ENCODE data around the gene OR52D1.

OR52D1 gene

DNA sequence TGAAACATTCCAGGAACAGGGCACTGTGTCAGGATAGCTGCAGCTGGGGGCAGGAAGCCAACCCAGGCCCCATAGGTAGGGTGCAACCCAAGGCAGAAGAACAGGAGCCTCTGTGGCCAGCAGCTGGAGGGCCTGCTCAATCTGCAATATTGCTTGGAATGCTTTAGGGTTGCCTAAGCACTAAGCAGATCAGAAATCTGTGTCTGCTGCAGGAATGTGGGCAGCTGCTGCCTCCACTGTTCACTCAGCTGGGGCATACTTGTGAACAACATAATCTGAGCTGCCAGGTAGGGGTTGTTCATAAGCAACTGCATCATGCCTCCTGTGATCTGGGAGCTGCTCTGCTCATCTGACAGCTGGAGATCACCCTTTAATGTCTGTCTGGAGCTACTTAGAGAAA lies 26.4 kb downstream of the OR52D1 start:
- DNase-seq: no peak

DNA sequence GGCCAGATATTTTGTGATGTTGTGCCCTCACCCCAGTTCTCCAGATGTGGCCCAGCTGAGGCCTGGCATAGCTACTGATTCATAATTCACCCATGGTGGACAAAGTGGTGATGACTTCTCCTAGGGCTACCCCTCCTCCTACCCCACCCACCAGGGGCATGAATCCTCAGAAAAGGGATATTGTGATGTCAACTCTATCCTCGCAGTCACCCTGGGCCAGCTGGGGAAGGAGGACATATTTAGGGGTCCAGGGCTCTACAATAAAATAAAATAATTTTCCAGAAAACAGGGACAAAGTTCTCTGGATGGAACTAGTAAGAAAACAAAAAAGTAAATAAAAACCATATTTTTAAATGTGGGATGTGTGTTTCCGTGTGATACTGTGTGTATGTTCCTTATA lies 28.1 kb downstream of the OR52D1 start, which contains the start of gene UBQLNL:
TSS of gene UBQLNL (minus strand) at position 101 of the 400 bp plus-strand sequence. CDS start 258 bp downstream, outside the sequence.
- no peak for DNase-seq

DNA sequence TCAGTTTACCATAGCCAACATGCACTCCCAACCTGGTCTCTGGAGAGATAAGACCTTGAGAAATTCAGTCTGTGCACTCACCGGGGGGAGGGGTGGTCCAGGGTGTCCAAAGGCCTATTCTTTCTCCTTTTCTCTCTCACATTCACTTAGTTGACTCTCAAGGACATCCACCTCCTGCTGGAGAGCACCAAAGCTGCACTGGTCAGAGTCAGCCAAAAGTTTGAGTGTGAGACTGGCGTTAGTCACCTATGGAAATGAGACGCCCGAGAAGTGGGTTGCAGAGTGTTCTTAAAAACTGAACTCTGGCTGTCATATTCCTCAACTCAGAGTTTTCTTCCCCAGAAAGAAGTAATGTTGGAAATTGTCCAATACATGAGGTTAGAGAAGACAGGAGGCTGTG lies 33.1 kb downstream of the OR52D1 start:
- DNase-seq: no peak

DNA sequence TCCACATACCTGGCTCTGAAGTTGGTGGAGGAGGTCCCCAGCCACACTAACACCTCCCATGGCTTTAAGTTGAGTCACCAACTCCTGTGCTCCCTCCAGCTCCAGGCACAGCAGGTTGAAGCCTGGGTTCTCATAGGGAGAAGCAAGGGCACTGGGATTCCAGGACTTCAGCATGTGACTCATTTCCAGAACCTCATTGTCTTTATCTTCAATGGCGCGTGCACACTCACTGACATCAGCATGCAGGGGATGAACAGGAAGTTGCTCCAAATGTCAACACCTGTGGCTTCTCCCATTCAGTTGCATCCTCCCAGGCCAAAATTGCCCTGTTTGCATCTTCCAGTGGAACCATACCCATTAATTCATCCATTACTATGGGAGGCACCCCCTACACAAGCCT lies 33.8 kb downstream of the OR52D1 start:
- no peak for DNase-seq

- no peak for DNase-seq
Observed at GRCh38 chr11:5524756-5525155, 36.3 kb downstream of the OR52D1 start.

DNA sequence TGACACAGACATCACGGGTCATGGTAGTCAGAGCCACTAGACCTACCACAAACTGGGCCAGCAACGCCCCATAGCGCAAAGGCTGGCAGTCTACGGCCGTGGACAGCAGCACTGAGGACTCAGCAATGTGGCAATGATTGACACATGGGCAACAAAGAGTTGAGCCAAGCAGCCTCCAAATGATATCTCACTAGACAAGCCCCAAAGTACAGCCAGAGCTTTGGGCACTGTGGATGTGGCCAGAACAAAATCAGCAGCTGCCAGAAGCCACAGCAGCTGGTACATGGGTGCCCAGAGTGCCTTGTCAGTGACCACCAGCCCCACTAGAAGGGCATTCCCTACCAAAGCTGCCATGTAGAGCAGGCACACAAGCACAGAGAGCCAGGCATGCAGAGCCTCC lies 39.2 kb downstream of the OR52D1 start:
- no peak for DNase-seq

GRCh38 chr11:5528495-5528894 lies 40.0 kb downstream of the OR52D1 start:
- DNase-seq: no peak

DNA sequence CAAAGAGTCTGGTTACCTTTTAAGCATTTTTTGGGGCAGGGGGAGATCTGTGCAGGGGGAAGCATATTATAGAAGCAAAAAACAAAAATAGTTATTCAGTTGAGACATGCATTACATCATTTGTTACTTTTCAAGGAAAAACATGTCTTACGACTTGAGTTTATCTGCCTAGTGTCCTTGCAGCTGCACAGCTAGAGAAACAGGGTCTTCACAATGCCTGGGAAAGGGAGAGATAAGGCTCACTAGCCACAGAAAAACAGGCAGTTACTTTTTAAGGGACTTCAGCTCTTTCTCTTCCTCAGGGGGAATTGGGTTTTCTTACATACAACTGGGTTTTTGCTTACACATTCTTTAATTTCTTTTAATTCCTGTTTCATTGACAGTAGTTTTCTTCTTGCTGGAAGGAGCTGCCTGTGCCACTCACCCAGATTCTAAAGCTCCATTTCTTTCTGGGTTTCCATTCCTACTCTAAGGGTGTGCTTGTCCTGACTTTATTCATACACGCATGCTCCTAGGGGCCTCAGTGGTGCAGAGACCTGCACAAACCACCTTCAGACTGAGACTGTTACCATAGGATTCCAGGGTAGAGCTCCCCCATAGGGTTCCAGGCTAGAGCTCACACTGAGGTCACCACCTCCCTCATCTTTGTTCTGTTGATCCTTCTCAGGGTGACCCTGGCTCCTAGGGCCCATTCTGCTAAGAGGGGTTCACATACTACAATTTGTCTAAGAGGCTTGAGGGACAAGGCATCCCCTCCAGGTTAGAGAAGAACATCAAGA lies 42.8 kb downstream of the OR52D1 start:
- no peak for DNase-seq

DNA sequence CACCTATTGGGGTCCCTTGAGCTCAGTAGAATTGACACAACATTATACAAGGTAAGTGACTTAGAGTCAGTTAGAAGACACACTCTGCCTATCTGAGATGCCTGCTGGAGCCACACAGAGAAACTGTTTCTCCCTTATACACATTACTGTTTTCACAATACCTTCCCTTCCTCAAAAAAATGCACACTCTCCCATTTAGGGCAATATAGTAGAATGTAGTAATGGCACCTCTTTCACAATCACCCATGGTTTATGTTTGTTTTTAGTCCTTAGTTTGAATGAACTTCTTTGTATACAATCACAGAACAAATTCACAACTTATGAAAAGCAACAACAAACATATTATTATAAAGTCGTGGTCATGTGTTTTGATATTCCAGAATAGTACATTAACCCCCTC lies 45.6 kb downstream of the OR52D1 start:
- no peak for DNase-seq

DNA sequence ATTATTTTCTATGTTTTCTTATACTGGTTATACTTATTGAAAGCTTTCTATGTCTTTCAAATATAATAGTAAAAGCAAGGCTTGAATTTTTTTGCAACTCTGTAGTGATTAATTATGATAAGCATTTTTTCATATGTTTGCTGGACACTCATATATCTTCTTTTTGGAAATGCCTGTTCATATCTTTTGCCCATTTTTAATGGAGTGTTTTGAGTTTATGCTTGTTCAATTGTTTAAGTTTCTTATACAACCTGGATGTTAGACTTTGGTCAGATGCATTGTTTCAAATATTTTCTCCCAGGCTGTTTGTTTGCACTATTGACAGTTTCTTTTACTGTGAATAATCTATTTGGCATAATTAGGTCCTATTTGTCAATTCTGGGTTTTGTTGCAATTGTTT lies 48.0 kb downstream of the OR52D1 start:
- DNase-seq: no peak

All from DMS153 (cell line).